Measurements from ENCODE around the gene KDM6B. TPM values are rescaled to one million over a fixed set of nuclear protein-coding genes. Genes with fewer than 3 reads are reported as not detected.

Gene KDM6B
- total RNA-seq, 1 experiment from 2014 or later: 29.0 TPM

DNA sequence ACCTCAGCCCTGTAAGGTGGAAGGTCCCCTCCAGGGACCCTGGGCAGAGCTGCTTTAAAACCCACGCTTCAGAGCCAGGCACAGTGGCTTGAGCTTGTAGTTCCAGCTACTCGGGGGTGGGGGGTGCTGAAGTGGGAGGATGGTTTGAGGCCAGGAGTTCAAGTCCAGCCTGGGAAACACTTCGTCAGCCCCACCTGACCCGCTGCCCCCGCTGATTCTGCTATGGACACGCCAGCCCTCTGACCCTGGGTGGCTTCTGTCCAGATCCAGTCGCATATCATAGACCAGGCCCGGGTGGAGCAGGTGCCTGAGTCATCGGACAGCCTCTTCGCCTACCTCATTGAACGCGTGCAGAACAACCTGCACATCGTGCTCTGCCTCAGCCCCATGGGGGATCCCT is 35.2 kb upstream of the KDM6B start:
- intact Hi-C loops (cut with micrococcal nuclease; ENCODE audit: unreplicated experiment): no loop called here
- peaks cover 24% of the 10 kb centered on the region for H3K27me3 Mint-ChIP-seq (ENCODE audit: unreplicated experiment)
- no peak overlapping the region for H3K27ac Mint-ChIP-seq (ENCODE audit: unreplicated experiment)
- DNase-seq: no peak
- BruUV-seq (replicated peaks): no TSS peak
- H3K36me3 Mint-ChIP-seq (ENCODE audit: insufficient read depth, unreplicated experiment): no peaks in the 10 kb centered on the region
- CTCF ChIA-PET: no interaction called here
- peaks cover 4% of the 10 kb centered on the region for H3K4me1 Mint-ChIP-seq (ENCODE audit: low read depth, unreplicated experiment)
- H3K4me3 Mint-ChIP-seq (ENCODE audit: low read depth, unreplicated experiment): no peak overlapping the region
- no peaks in the 10 kb centered on the region for H3K9me3 Mint-ChIP-seq (ENCODE audit: low read depth, unreplicated experiment)
- TF ChIP-seq, protein P1, sequence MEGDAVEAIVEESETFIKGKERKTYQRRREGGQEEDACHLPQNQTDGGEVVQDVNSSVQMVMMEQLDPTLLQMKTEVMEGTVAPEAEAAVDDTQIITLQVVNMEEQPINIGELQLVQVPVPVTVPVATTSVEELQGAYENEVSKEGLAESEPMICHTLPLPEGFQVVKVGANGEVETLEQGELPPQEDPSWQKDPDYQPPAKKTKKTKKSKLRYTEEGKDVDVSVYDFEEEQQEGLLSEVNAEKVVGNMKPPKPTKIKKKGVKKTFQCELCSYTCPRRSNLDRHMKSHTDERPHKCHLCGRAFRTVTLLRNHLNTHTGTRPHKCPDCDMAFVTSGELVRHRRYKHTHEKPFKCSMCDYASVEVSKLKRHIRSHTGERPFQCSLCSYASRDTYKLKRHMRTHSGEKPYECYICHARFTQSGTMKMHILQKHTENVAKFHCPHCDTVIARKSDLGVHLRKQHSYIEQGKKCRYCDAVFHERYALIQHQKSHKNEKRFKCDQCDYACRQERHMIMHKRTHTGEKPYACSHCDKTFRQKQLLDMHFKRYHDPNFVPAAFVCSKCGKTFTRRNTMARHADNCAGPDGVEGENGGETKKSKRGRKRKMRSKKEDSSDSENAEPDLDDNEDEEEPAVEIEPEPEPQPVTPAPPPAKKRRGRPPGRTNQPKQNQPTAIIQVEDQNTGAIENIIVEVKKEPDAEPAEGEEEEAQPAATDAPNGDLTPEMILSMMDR (IDR thresholded peaks at IDR 0.05; ENCODE audit: unreplicated experiment): no peak

DNA sequence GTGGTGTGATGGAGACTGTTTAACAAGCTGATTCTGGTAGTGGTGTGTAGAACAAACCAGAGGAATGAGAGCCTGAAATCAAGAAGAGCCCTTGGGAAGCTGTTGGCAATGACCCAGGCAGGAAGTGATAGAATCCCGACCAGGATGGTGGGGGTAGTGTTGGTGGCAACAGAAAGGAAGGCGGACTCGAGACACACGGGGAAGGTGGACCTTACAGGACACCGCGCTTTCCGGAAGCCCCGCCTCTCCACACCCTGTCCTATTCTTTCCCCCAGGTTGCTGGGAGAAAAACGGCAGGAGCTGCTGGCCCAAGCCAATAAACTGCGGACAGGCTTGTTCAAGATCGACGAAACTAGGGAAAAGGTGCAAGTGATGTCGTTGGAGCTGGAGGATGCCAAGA is 30.0 kb upstream of the KDM6B start:
- no TSS peak for BruUV-seq (replicated peaks)
- Mint-ChIP-seq H3K4me1 (ENCODE audit: low read depth, unreplicated experiment) (peaks cover 11% of the 10 kb centered on the region), H3K27me3 (ENCODE audit: unreplicated experiment) (no peaks in the 10 kb centered on the region), H3K36me3 (ENCODE audit: insufficient read depth, unreplicated experiment) (no peaks in the 10 kb centered on the region), H3K9me3 (ENCODE audit: low read depth, unreplicated experiment) (no peaks in the 10 kb centered on the region), H3K4me3 (ENCODE audit: low read depth, unreplicated experiment) (peak overlapping the region; percentile 41), H3K27ac (ENCODE audit: unreplicated experiment) (no peak overlapping the region)
- intact Hi-C loops (cut with micrococcal nuclease; ENCODE audit: unreplicated experiment): no loop called here
- TF ChIP-seq, protein P1 (IDR thresholded peaks at IDR 0.05; ENCODE audit: unreplicated experiment): no peak
- CTCF ChIA-PET: no interaction called here
- DNase-seq: peak; percentile 52

DNA sequence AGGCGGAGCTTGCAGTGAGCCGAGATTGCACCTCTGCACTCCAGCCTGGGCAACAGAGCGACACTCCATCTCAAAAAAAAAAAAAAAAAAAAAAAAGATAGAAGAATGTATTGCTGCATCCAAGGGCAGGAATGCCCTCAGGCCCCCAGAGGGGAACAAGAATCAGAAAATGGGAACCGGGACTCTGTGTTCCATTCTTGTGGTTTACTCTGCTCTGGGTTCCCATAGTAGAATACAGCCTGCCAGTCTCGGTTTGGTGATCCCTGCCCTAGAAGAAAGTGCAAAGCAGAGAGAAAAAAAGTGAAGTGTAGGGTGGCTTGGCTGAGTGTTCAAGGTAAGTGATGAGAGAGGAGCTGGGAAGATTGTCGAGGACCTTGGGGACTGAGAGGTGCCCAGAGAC is 27.4 kb upstream of the KDM6B start:
- Mint-ChIP-seq H3K36me3 (ENCODE audit: insufficient read depth, unreplicated experiment) (peaks cover 4% of the 10 kb centered on the region), H3K27me3 (ENCODE audit: unreplicated experiment) (no peaks in the 10 kb centered on the region), H3K27ac (ENCODE audit: unreplicated experiment) (no peak overlapping the region), H3K4me1 (ENCODE audit: low read depth, unreplicated experiment) (peaks cover 21% of the 10 kb centered on the region), H3K4me3 (ENCODE audit: low read depth, unreplicated experiment) (no peak overlapping the region), H3K9me3 (ENCODE audit: low read depth, unreplicated experiment) (no peaks in the 10 kb centered on the region)
- no peak for DNase-seq
- CTCF ChIA-PET: no interaction called here
- no TSS peak for BruUV-seq (replicated peaks)
- intact Hi-C loops (cut with micrococcal nuclease; ENCODE audit: unreplicated experiment): no loop called here
- TF ChIP-seq, protein P1 (IDR thresholded peaks at IDR 0.05; ENCODE audit: unreplicated experiment): no peak

DNA sequence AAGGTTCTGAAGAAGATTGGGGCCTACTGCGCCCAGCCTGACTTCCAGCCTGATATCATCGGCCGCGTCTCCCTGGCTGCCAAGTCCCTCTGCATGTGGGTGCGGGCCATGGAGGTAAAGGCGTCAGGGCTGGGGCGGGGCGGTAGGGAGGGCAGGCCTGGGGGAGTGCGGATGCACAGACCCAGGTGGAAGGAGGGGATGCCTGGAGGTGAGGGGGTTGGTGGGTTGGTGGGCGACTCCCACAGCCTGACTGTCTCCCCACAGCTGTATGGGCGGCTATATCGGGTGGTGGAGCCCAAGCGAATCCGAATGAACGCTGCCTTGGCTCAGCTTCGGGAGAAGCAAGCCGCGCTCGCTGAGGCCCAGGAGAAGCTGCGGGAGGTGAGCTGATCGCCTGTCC is 26.8 kb upstream of the KDM6B start:
- TF ChIP-seq, protein P1 (IDR thresholded peaks at IDR 0.05; ENCODE audit: unreplicated experiment): no peak
- Mint-ChIP-seq H3K4me1 (ENCODE audit: low read depth, unreplicated experiment) (peaks cover 21% of the 10 kb centered on the region), H3K9me3 (ENCODE audit: low read depth, unreplicated experiment) (no peaks in the 10 kb centered on the region), H3K36me3 (ENCODE audit: insufficient read depth, unreplicated experiment) (peaks cover 4% of the 10 kb centered on the region), H3K27me3 (ENCODE audit: unreplicated experiment) (no peaks in the 10 kb centered on the region), H3K4me3 (ENCODE audit: low read depth, unreplicated experiment) (no peak overlapping the region), H3K27ac (ENCODE audit: unreplicated experiment) (no peak overlapping the region)
- BruUV-seq (replicated peaks): no TSS peak
- intact Hi-C loops (cut with micrococcal nuclease; ENCODE audit: unreplicated experiment): no loop called here
- CTCF ChIA-PET: no interaction called here
- no peak for DNase-seq

Data from Calu3 (cell line).